Body of pancreas (tissue), 4 donors: ENCODE measurements around the gene MPO.

ENCODE experiments used
- CTCF ChIP-seq, 7 experiments: fragments of 450-650 bp in 4 of 7; fragments of 200-600 bp in 3 of 7; sonication (generic) in 3 of 7; IDR thresholded peaks; one replicate each; pipeline ENCODE4 v1.5.1; 2016 to 2019; ENCODE audit warnings: antibody characterized with exemption in 7 of 7
- POLR2A ChIP-seq, 3 donors: fragments of 450-650 bp; IDR thresholded peaks; one replicate each; pipeline ENCODE4 v1.6.1; 2016; ENCODE audit warnings: antibody characterized with exemption in 3 of 3, mild to moderate bottlenecking in 2 of 3

GRCh38 chr17:58325289-58325726, 44.6 kb upstream of the MPO start:
- no peak for TF ChIP-seq CTCF (IDR thresholded peaks at IDR 0.05)
- TF ChIP-seq POLR2A (IDR thresholded peaks at IDR 0.05): no peak
